PC-3 (cell line): ENCODE data around the gene PLEKHA6. TPM values are rescaled to one million over a fixed set of nuclear protein-coding genes. Genes with fewer than 3 reads are reported as not detected.

Source experiments
- ATAC-seq: fragments of 200-7000 bp; cut with Tn5 transposase; 2 replicates; pipeline ENCODE4 v1.9.1; 2020; ENCODE audit warnings: mild to moderate bottlenecking, moderate library complexity
- BruUV-seq: library from RNA; stranded (reverse); fragments of 400-500 nt; replicated peaks from 2 replicates; lab custom pipeline; 2021; lab: Mats Ljungman, UMichigan
- CTCF ChIA-PET: fragments of 300-600 bp; sonication (Branson Sonifier 250); formaldehyde crosslinking; loops from one replicate; lab custom pipeline; 2022; ENCODE audit warnings: antibody characterized with exemption; lab: Charles Lee
- POLR2A ChIA-PET: fragments of 300-600 bp; sonication (Branson Sonifier 250); formaldehyde crosslinking; loops from one replicate; lab custom pipeline; 2022; ENCODE audit warnings: antibody characterized with exemption; ENCODE audit not compliant: unreplicated experiment; lab: Charles Lee
- DNase-seq: peaks from one replicate; pipeline ENCODE4 v3.0.0-alpha.2; 2015
- H2AFZ ChIP-seq: fragments of 300-600 bp; sonication (generic); 2 replicates; pipeline ENCODE4 v1.6.0; 2016; ENCODE audit warnings: antibody characterized with exemption, low read length
- H3F3A ChIP-seq: fragments of 300-600 bp; sonication (generic); one replicate; pipeline ENCODE4 v1.6.0; 2017; ENCODE audit warnings: antibody characterized with exemption, low read length, control low read depth, mild to moderate bottlenecking; ENCODE audit not compliant: unreplicated experiment
- H3K27ac ChIP-seq: fragments of 300-600 bp; sonication (generic); 2 replicates; pipeline ENCODE4 v1.5.1; 2016; ENCODE audit warnings: mild to moderate bottlenecking, low read length
- H3K27me3 ChIP-seq: fragments of 300-600 bp; sonication (generic); 2 replicates; pipeline ENCODE4 v1.6.1; 2016; ENCODE audit warnings: low read length, mixed read lengths
- H3K36me3 ChIP-seq: fragments of 300-600 bp; sonication (generic); 2 replicates; pipeline ENCODE4 v1.6.1; 2016; ENCODE audit warnings: low read depth, mixed run types, low read length, mixed read lengths
- H3K4me1 ChIP-seq: fragments of 300-600 bp; sonication (generic); 2 replicates; pipeline ENCODE4 v1.5.1; 2016; ENCODE audit warnings: low read length; ENCODE audit not compliant: insufficient read depth
- H3K4me2 ChIP-seq: fragments of 300-600 bp; sonication (generic); 2 replicates; pipeline ENCODE4 v1.6.0; 2016; ENCODE audit warnings: low read length
- H3K4me3 ChIP-seq: fragments of 300-600 bp; sonication (generic); 2 replicates; pipeline ENCODE4 v1.5.1; 2016; ENCODE audit warnings: mild to moderate bottlenecking, low read length, mixed read lengths
- H3K79me2 ChIP-seq: fragments of 300-600 bp; sonication (generic); 2 replicates; pipeline ENCODE4 v1.6.1; 2017; ENCODE audit warnings: low read length, mixed read lengths
- H3K9ac ChIP-seq: fragments of 300-600 bp; sonication (generic); 2 replicates; pipeline ENCODE4 v1.6.0; 2016; ENCODE audit warnings: mild to moderate bottlenecking, low read length
- H3K9me2 ChIP-seq: fragments of 300-600 bp; sonication (generic); replicated peaks from 2 replicates; pipeline ENCODE4 v1.6.1; 2016; ENCODE audit warnings: mixed run types, low read length, mixed read lengths
- H3K9me3 ChIP-seq: fragments of 300-600 bp; sonication (generic); 2 replicates; pipeline ENCODE4 v1.6.1; 2016; ENCODE audit warnings: low read length, mixed read lengths
- H4K20me1 ChIP-seq: fragments of 300-600 bp; sonication (generic); 2 replicates; pipeline ENCODE4 v1.6.1; 2016; ENCODE audit warnings: low read length, mixed read lengths
- EZH2 ChIP-seq: fragments of 300-600 bp; sonication (generic); IDR thresholded peaks from one replicate; pipeline ENCODE4 v1.6.1; 2017; ENCODE audit warnings: antibody characterized with exemption, mild to moderate bottlenecking, low read length; ENCODE audit not compliant: unreplicated experiment
- EZH2phosphoT487 ChIP-seq: fragments of 300-600 bp; sonication (generic); IDR thresholded peaks from 2 replicates; pipeline ENCODE4 v1.6.1; 2018; ENCODE audit warnings: mild to moderate bottlenecking, antibody characterized with exemption, low read length, borderline replicate concordance
- intact Hi-C: fragments of 100-400 bp; cut with micrococcal nuclease; formaldehyde crosslinking; loops from 2 replicates; pipeline ENCODE4 v1.9.0; 2023
- total RNA-seq: library from RNA; depleted of rRNA; stranded (reverse); fragments of >200 nt; gene quantifications from 2 replicates; pipeline ENCODE4 v1.2.3, GENCODE V29; 2014
- TF ChIP-seq, protein P1 (sequence below): fragments of 300-600 bp; sonication (generic); conservative IDR thresholded peaks from 2 replicates; pipeline ENCODE4 v1.5.1; 2017; ENCODE audit warnings: antibody characterized with exemption, low read depth, mild to moderate bottlenecking, low read length

The PLEKHA6 gene
- total RNA-seq, 1 experiment from 2014 or later: 53.8 TPM

GRCh38 chr1:204339541-204339940 lies 20.2 kb downstream of the PLEKHA6 start:
- ATAC-seq: no peak
- Histone ChIP-seq H3K9me2 (no peaks in the 10 kb centered on the region), H3K36me3 (no peaks in the 10 kb centered on the region), H3K27me3 (no peaks in the 10 kb centered on the region), H3K27ac (no peak overlapping the region), H4K20me1 (no peaks in the 10 kb centered on the region), H3K4me3 (no peak overlapping the region), H3F3A (no peaks in the 10 kb centered on the region), H3K4me2 (no peak overlapping the region), H2AFZ (no peak overlapping the region), H3K79me2 (peaks cover 76% of the 10 kb centered on the region), H3K9me3 (no peaks in the 10 kb centered on the region), H3K4me1 (no peaks in the 10 kb centered on the region), H3K9ac (no peak overlapping the region)
- no peak for TF ChIP-seq EZH2phosphoT487
- no peak for TF ChIP-seq EZH2
- TF ChIP-seq, protein P1, sequence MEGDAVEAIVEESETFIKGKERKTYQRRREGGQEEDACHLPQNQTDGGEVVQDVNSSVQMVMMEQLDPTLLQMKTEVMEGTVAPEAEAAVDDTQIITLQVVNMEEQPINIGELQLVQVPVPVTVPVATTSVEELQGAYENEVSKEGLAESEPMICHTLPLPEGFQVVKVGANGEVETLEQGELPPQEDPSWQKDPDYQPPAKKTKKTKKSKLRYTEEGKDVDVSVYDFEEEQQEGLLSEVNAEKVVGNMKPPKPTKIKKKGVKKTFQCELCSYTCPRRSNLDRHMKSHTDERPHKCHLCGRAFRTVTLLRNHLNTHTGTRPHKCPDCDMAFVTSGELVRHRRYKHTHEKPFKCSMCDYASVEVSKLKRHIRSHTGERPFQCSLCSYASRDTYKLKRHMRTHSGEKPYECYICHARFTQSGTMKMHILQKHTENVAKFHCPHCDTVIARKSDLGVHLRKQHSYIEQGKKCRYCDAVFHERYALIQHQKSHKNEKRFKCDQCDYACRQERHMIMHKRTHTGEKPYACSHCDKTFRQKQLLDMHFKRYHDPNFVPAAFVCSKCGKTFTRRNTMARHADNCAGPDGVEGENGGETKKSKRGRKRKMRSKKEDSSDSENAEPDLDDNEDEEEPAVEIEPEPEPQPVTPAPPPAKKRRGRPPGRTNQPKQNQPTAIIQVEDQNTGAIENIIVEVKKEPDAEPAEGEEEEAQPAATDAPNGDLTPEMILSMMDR: no peak
- BruUV-seq: no TSS peak
- POLR2A ChIA-PET: interaction anchor here (0.5 kb wide), 1 partner anchor 8 kb away, joined by 4 read pairs; no protein-coding TSS in a partner anchor
- CTCF ChIA-PET: interaction anchor here (0.5 to 0.6 kb wide), 2 partner anchors 59 to 164 kb away, joined by 3 to 4 read pairs; no protein-coding TSS in a partner anchor
- DNase-seq: no peak
- intact Hi-C loops: no loop called here

- POLR2A ChIA-PET: no interaction called here
- Histone ChIP-seq H2AFZ (no peak overlapping the region), H3K9me3 (no peaks in the 10 kb centered on the region), H3K9ac (no peak overlapping the region), H3K27me3 (no peaks in the 10 kb centered on the region), H3K4me2 (no peak overlapping the region), H3K79me2 (peaks cover 79% of the 10 kb centered on the region), H4K20me1 (no peaks in the 10 kb centered on the region), H3K27ac (no peak overlapping the region), H3F3A (no peaks in the 10 kb centered on the region), H3K4me1 (no peaks in the 10 kb centered on the region), H3K9me2 (no peaks in the 10 kb centered on the region), H3K36me3 (no peaks in the 10 kb centered on the region), H3K4me3 (no peak overlapping the region)
- DNase-seq (no peak), ATAC-seq (no peak)
- intact Hi-C loops: no loop called here
- BruUV-seq: no TSS peak
- CTCF ChIA-PET: interaction anchor here (0.6 kb wide), 1 partner anchor 59 kb away, joined by 3 read pairs; no protein-coding TSS in a partner anchor
- TF ChIP-seq, protein P1: no peak
- TF ChIP-seq EZH2phosphoT487 (no peak), EZH2 (no peak)
Observed at GRCh38 chr1:204338997-204339396, 20.7 kb downstream of the PLEKHA6 start.

- Histone ChIP-seq H3K9me2 (no peaks in the 10 kb centered on the region), H3K4me1 (no peaks in the 10 kb centered on the region), H3F3A (no peaks in the 10 kb centered on the region), H3K4me3 (no peak overlapping the region), H3K79me2 (peaks cover 80% of the 10 kb centered on the region), H3K36me3 (no peaks in the 10 kb centered on the region), H3K4me2 (no peak overlapping the region), H3K9me3 (no peaks in the 10 kb centered on the region), H3K27ac (no peak overlapping the region), H3K9ac (no peak overlapping the region), H2AFZ (no peak overlapping the region), H3K27me3 (no peaks in the 10 kb centered on the region), H4K20me1 (no peaks in the 10 kb centered on the region)
- DNase-seq (no peak), ATAC-seq (no peak)
- POLR2A ChIA-PET: no interaction called here
- intact Hi-C loops: no loop called here
- no TSS peak for BruUV-seq
- CTCF ChIA-PET: no interaction called here
- TF ChIP-seq EZH2phosphoT487 (no peak), EZH2 (no peak)
- TF ChIP-seq, protein P1: no peak
Observed at GRCh38 chr1:204338360-204338759, 21.4 kb downstream of the PLEKHA6 start.
